Suprapubic skin (tissue), 4 donors: ENCODE results near the gene LATS2. TPM values are rescaled to one million over a fixed set of nuclear protein-coding genes. Genes with fewer than 3 reads are reported as not detected.

Source experiments
- DNase-seq, 2 donors: peaks; one replicate each; pipeline ENCODE4 v3.0.0-alpha.2; 2019; ENCODE audit warnings: low spot score in 2 of 2
- H3K27ac ChIP-seq: fragments of 200-600 bp; sonication (generic); one replicate; pipeline ENCODE4 v1.5.1; 2019
- H3K27me3 ChIP-seq: fragments of 200-600 bp; sonication (generic); one replicate; pipeline ENCODE4 v1.5.1; 2019
- H3K36me3 ChIP-seq: fragments of 200-600 bp; sonication (generic); one replicate; pipeline ENCODE4 v1.5.1; 2019
- H3K4me1 ChIP-seq: fragments of 200-600 bp; sonication (generic); one replicate; pipeline ENCODE4 v1.5.1; 2019
- H3K4me3 ChIP-seq: fragments of 200-600 bp; sonication (generic); one replicate; pipeline ENCODE4 v1.5.1; 2019; ENCODE audit warnings: mild to moderate bottlenecking
- H3K9me3 ChIP-seq: fragments of 200-600 bp; sonication (generic); one replicate; pipeline ENCODE4 v1.5.1; 2019
- EP300 ChIP-seq: sonication (generic); formaldehyde crosslinking; IDR thresholded peaks from one replicate; pipeline ENCODE4 v1.6.1; 2017; ENCODE audit warnings: antibody characterized with exemption
- POLR2A ChIP-seq, 2 donors: fragments of 450-650 bp; IDR thresholded peaks; one replicate each; pipeline ENCODE4 v1.6.1; 2017; ENCODE audit warnings: antibody characterized with exemption in 2 of 2, mild to moderate bottlenecking in 2 of 2, moderate library complexity in 2 of 2
- POLR2AphosphoS5 ChIP-seq, 3 donors: sonication (generic); formaldehyde crosslinking; IDR thresholded peaks; one replicate each; pipeline ENCODE4 v1.6.1; 2017; ENCODE audit warnings: antibody characterized with exemption in 3 of 3
- WGBS: methylation state at CpG from one replicate; pipeline ENCODE4 v1.1.5; 2018; 5-methylcytosine and 5-hydroxymethylcytosine counted together
- total RNA-seq, 4 donors: library from RNA; depleted of rRNA; stranded (reverse); fragments of >200 nt; gene quantifications; one replicate each; pipeline ENCODE4 v1.1.0, GENCODE V29; 2016
- TF ChIP-seq, protein P1 (sequence below), 2 donors: fragments of 200-600 bp in 1 of 2; fragments of 450-650 bp in 1 of 2; sonication (generic) in 1 of 2; IDR thresholded peaks; one replicate each; pipeline ENCODE4 v1.5.1; 2016 to 2019; ENCODE audit warnings: antibody characterized with exemption in 2 of 2, mild to moderate bottlenecking in 1 of 2, moderate library complexity in 1 of 2

Gene LATS2
- total RNA-seq, 4 donors from 2014 or later = 11.5 to 21.6 (median 16.3) TPM

DNA sequence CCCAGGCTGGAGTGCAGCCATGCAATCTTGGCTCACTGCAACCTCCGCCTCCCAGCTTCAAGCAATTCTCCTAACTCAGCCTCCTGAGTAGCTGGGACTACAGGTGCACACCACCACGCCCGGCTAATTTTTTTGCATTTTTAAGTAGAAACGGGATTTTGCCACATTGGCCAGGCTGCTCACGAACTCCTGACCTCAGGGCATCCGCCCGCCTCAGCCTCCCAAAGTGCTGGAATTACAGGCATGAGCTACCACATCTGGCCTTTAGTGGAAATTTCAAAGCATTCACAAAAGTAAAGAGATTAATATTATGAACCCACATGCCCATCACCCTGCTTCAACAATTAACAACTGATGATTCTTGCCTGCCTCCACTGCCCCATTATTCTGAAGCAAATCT, 20.5 kb upstream of the LATS2 start:
- Histone ChIP-seq H3K4me1 (peaks cover 10% of the 10 kb centered on the region), H3K27me3 (no peaks in the 10 kb centered on the region), H3K27ac (no peak overlapping the region), H3K9me3 (no peaks in the 10 kb centered on the region), H3K4me3 (no peak overlapping the region), H3K36me3 (no peaks in the 10 kb centered on the region)
- DNase-seq = peak in 1 of 2 donors; percentile 18
- TF ChIP-seq EP300 (no peak), POLR2AphosphoS5 (IDR thresholded peaks at IDR 0.05) (no peak), POLR2A (IDR thresholded peaks at IDR 0.05) (no peak)
- TF ChIP-seq, protein P1, sequence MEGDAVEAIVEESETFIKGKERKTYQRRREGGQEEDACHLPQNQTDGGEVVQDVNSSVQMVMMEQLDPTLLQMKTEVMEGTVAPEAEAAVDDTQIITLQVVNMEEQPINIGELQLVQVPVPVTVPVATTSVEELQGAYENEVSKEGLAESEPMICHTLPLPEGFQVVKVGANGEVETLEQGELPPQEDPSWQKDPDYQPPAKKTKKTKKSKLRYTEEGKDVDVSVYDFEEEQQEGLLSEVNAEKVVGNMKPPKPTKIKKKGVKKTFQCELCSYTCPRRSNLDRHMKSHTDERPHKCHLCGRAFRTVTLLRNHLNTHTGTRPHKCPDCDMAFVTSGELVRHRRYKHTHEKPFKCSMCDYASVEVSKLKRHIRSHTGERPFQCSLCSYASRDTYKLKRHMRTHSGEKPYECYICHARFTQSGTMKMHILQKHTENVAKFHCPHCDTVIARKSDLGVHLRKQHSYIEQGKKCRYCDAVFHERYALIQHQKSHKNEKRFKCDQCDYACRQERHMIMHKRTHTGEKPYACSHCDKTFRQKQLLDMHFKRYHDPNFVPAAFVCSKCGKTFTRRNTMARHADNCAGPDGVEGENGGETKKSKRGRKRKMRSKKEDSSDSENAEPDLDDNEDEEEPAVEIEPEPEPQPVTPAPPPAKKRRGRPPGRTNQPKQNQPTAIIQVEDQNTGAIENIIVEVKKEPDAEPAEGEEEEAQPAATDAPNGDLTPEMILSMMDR (IDR thresholded peaks at IDR 0.05) = no peak
- 88% methylated on average over 7 of the region's 7 CpGs for WGBS

- Histone ChIP-seq H3K9me3 (no peaks in the 10 kb centered on the region), H3K36me3 (no peaks in the 10 kb centered on the region), H3K4me1 (peaks cover 21% of the 10 kb centered on the region), H3K27me3 (no peaks in the 10 kb centered on the region), H3K4me3 (peak overlapping the region; percentile 3), H3K27ac (peak overlapping the region; percentile 64)
- no peak for TF ChIP-seq POLR2AphosphoS5 (IDR thresholded peaks at IDR 0.05)
- TF ChIP-seq, protein P1 (IDR thresholded peaks at IDR 0.05) = no peak
- no peak for TF ChIP-seq POLR2A (IDR thresholded peaks at IDR 0.05)
- TF ChIP-seq EP300 = no peak
- WGBS = 64% methylated on average over 3 of the region's 3 CpGs
- no peak for DNase-seq
Measured at GRCh38 chr13:21080593-21080891, 19.2 kb upstream of the LATS2 start.

DNA sequence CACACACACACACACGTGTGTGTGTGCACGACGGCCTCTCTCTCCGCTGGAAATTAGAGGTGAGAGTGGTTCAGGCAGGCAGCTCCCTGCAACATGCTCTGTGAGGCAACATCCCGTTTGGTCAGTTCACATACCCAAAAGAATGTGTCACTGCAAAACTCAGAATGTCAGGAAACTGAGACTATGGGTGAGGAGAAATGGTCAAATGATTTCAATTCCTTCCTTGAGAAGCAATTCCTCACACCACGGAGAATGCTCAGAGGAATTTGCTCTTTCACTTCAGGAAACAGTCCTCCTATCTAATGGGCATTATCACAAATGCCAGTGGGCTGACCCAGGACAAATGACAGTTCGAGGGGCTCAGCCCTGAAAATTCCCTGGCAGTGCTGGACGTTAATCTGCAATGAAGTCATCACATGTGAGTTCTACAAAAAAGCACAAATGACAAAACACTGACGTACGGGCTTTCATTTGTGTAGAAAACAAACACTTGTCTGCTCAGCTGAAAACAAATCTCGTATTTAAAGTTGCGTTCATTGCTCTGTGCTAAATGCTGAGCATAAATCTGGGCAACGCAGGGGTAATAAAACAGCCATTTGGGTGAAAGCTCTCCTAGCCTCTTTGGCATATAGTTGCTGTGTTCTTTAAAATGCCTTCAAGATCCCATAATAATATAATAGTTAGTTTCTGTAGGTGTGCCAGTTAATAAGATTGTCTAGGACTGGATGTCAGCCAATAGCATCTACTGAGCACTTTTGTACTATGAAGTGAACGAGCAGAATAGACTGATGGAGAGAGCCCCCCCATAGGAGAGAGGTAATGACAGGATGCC, 18.6 kb upstream of the LATS2 start:
- H3K4me1 ChIP-seq = peaks cover 26% of the 10 kb centered on the region
- TF ChIP-seq POLR2A (IDR thresholded peaks at IDR 0.05) (no peak), POLR2AphosphoS5 (IDR thresholded peaks at IDR 0.05) (no peak), EP300 (no peak)
- TF ChIP-seq, protein P1 (IDR thresholded peaks at IDR 0.05) = no peak
- peak overlapping the region; percentile 3 for H3K4me3 ChIP-seq
- 46% methylated on average over 14 of the region's 14 CpGs for WGBS
- peak in 1 of 2 donors; percentile 77 for DNase-seq
- H3K27ac ChIP-seq = peak overlapping the region; percentile 64
- no peaks in the 10 kb centered on the region for H3K27me3 ChIP-seq
- H3K9me3 ChIP-seq = no peaks in the 10 kb centered on the region
- no peaks in the 10 kb centered on the region for H3K36me3 ChIP-seq

- TF ChIP-seq EP300 = no peak
- peaks cover 30% of the 10 kb centered on the region for H3K4me1 ChIP-seq
- no peaks in the 10 kb centered on the region for H3K27me3 ChIP-seq
- no peaks in the 10 kb centered on the region for H3K9me3 ChIP-seq
- H3K4me3 ChIP-seq = no peak overlapping the region
- H3K36me3 ChIP-seq = no peaks in the 10 kb centered on the region
- no peak for DNase-seq
- no peak overlapping the region for H3K27ac ChIP-seq
- 84% methylated on average over 3 of the region's 3 CpGs for WGBS
Measured at GRCh38 chr13:21079221-21079620, 17.8 kb upstream of the LATS2 start.

- no peak overlapping the region for H3K4me3 ChIP-seq
- TF ChIP-seq EP300 (no peak), POLR2A (IDR thresholded peaks at IDR 0.05) (no peak), POLR2AphosphoS5 (IDR thresholded peaks at IDR 0.05) (no peak)
- TF ChIP-seq, protein P1 (IDR thresholded peaks at IDR 0.05) = no peak
- no peak overlapping the region for H3K27ac ChIP-seq
- 70% methylated on average over 4 of the region's 4 CpGs for WGBS
- H3K4me1 ChIP-seq = peaks cover 30% of the 10 kb centered on the region
- no peak for DNase-seq
- H3K9me3 ChIP-seq = no peaks in the 10 kb centered on the region
- H3K36me3 ChIP-seq = no peaks in the 10 kb centered on the region
- H3K27me3 ChIP-seq = no peaks in the 10 kb centered on the region
Measured at GRCh38 chr13:21078501-21078900, 17.1 kb upstream of the LATS2 start.
